GM10847 (cell line): ENCODE measurements around the gene PPM1E.

Source experiments
- POLR2A ChIP-seq: IDR thresholded peaks from 2 replicates; pipeline ENCODE4 v1.6.1; 2011; ENCODE audit not compliant: insufficient read length; ENCODE audit errors: extremely low read depth

PPM1E gene

GRCh38 chr17:58996968-58997367 is 241.3 kb downstream of the PPM1E start:
- no peak for TF ChIP-seq POLR2A

DNA sequence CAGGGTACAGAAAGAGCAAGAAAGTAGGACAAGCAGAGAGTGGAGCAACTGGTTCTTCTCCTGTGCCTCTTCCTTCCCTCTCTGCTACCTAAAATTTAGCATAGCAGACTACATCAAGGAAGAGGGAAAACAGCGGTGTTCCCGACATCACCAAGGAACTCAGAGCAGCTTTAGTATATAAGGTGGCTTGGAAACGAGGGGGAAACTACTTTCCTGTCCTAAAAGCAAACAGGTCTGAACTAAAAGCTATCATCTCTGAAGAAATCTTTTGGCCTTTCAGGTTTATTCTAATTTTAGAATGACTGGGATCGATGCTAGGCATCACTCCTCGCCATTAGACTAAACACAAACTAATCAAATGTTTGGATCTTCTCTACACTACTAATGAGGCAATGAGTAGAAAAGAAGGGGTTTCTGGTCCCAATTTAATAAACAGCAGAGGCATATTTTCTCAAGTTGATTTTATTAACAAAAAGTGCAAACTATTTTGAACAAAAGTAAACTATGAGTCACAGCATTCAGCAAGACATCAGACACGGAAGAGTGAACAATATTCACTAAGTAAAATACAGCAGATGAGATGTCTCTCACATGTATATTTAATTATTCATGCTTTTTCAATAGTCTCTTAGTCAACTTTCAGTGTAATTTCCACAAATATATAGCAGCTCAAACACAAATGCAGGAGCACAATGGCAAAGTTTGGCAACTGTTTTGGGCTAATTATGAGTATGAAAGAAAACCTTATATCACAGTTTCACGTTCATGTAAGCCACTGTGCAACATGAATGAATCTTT is 242.3 kb downstream of the PPM1E start:
- no peak for TF ChIP-seq POLR2A

GRCh38 chr17:58998871-58999270 is 243.2 kb downstream of the PPM1E start:
- TF ChIP-seq POLR2A = no peak

GRCh38 chr17:58999500-58999899 is 243.8 kb downstream of the PPM1E start:
- TF ChIP-seq POLR2A = no peak

GRCh38 chr17:59000022-59000421 is 244.4 kb downstream of the PPM1E start:
- TF ChIP-seq POLR2A = no peak

DNA sequence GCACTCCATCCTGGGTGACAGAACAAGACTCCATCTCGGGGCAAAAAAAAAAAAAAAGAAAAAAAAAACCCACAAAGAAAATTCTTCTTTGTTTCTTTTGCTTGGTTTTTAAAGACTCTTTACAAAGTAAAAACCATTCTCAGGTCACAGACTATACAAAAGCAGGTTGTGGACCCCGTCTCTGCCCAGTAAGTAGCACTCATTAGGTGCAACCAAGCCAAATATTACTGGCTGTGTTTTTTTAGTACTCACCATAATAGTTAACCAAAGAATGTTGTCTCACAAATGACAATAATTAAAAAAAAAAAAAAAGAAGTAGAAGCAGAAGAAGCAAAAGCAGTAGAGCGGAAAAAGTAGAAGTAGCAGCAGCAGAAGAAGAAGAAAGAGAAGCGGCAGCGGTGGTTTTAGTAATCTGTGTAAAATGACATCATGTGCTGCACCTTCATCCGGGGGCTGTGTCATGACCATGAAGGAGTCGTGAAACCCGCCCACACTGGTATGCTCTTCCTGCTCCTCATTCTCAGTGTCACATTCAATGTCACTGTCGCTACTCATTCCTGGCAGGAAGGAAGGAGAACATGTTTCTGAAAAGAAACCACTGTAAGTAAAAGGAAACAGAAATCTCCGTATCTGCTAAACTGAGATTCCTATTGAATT is 245.6 kb downstream of the PPM1E start:
- no peak for TF ChIP-seq POLR2A

GRCh38 chr17:59002126-59002525 is 246.5 kb downstream of the PPM1E start:
- no peak for TF ChIP-seq POLR2A

- no peak for TF ChIP-seq POLR2A
Observed at GRCh38 chr17:59002848-59003247, 247.2 kb downstream of the PPM1E start.

- TF ChIP-seq POLR2A = no peak
Observed at GRCh38 chr17:59003860-59004259, 248.2 kb downstream of the PPM1E start.

- TF ChIP-seq POLR2A = no peak
Observed at GRCh38 chr17:59004338-59005111, 248.9 kb downstream of the PPM1E start.

DNA sequence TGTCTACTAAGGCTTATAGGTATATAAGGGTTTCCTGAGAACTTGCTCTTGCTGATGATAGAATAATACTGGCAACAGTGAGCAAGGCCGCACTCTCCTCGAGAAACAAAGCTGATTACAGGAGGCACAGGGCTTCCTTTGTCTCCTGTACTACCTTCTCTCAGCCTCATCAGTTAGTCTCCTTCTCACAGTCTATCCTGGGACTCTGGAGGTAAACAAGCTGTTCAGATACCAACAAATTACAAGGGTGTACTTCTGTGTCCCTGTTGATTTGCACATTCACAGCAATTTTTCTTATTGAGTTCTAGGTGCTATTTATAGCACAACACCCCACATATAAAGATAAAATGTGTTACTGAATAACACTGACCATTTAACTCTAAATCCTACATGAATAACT is 252.3 kb downstream of the PPM1E start:
- TF ChIP-seq POLR2A = no peak

- TF ChIP-seq POLR2A = no peak
Observed at GRCh38 chr17:59008737-59009136, 253.1 kb downstream of the PPM1E start.

DNA sequence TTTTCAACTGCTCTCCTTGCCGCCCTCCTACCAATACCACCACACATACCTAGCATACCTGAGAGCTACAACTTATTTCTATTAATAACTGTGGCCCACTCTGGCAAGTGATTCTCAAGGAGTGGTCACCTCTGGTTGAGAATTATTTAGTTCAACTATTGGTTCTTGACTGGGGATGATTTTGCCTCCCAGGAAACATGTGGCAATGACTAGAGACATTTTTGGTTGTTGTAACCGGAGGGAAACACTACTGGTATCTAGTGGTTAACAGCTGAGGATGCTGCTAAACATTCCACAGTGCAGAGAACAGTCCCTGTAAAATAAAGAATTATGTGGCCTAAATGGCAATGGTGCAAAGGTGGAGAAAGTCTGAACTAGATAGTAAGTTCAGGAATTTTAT is 254.4 kb downstream of the PPM1E start:
- TF ChIP-seq POLR2A = no peak

DNA sequence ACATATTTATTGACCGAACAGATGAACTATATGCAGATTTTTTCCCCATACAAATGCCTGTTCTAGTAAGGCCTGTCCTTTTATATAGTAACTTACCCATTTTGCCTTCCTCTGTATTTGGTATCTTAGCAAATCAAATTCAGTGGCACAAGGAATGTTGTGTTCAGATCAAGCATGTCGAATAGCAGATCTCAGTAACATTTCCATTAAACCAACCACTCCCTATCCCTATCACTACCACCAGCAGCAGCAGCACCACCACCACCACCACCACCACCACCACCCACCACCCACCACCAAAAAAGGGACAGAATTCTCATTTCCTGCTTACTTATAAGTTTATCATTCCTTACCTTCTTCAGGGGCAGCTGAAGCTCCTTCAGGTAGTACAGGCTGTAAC is 256.3 kb downstream of the PPM1E start:
- no peak for TF ChIP-seq POLR2A

DNA sequence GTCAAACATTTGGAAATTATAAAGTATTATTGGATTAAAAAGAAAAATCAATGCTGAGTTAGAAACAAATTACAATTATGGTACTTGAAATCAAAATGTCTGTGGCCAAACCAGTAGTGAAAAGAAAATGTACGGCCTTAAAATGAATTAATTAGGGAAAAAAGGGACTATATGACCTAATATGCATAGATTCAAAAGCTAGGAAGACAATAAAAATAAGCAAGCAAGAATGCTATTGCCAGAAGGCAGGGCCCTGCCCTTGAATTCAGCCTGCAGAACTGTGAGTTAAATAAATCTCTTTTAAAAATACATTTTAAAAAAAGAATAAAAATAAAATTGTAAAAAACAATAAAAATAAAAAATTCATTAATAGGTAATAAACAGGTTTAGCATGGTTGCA is 262.4 kb downstream of the PPM1E start:
- no peak for TF ChIP-seq POLR2A

DNA sequence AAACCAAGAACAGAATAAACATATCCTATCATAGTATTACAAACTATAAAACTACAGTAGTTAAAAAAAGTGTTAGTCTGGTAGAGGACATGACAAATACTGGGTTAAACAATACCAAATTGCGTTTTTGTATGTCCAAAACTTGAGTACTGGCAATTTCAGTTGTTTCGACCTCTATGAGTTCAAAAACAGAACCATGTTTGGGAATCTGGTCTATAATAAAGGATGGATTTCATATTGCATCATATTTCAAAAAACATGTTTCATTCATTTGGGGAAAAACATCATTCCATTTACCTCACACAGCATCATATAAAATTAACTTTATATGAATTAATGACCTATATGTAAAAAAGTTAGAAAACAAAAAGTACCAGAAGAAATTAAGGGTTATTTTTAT is 269.3 kb downstream of the PPM1E start:
- no peak for TF ChIP-seq POLR2A
